ENCODE data around the gene TOB2. TPM values are rescaled to one million over a fixed set of nuclear protein-coding genes. Genes with fewer than 3 reads are reported as not detected.
A peak's percentile ranks its signal among the peaks of the same experiment; 100 is the strongest.
"Not testable (repeated sequence)": the region's sequence is repeated elsewhere in the genome, so short reads cannot be mapped to it uniquely, and the experiment has no call there.

TOB2 gene
- total RNA-seq, 1 donor from 2014 or later = 46.4 TPM

- Mint-ChIP-seq H3K27me3 (ENCODE audit: insufficient read depth) (no peaks in the 10 kb centered on the region), H3K36me3 (ENCODE audit: low read depth) (no peaks in the 10 kb centered on the region), H3K4me1 (ENCODE audit: low read depth) (peaks cover 31% of the 10 kb centered on the region), H3K4me3 (no peak overlapping the region), H3K27ac (no peak overlapping the region), H3K9me3 (no peaks in the 10 kb centered on the region)
- intact Hi-C loops (cut with micrococcal nuclease) = no loop called here
- no peak for DNase-seq (ENCODE audit: low spot score)
These were observed 32.4 kb upstream of the TOB2 start for GRCh38 chr22:41478891-41479521.

GRCh38 chr22:41478473-41478872 is 31.9 kb upstream of the TOB2 start:
- no peak overlapping the region for H3K27ac Mint-ChIP-seq

GRCh38 chr22:41474872-41475451 is 28.4 kb upstream of the TOB2 start:
- intact Hi-C loops (cut with micrococcal nuclease) = no loop called here
- H3K36me3 Mint-ChIP-seq (ENCODE audit: low read depth) = no peaks in the 10 kb centered on the region
- no peak overlapping the region for H3K4me3 Mint-ChIP-seq
- no peak for DNase-seq (ENCODE audit: low spot score)
- H3K4me1 Mint-ChIP-seq (ENCODE audit: low read depth) = peaks cover 19% of the 10 kb centered on the region
- no peaks in the 10 kb centered on the region for H3K9me3 Mint-ChIP-seq
- H3K27ac Mint-ChIP-seq = no peak overlapping the region
- no peaks in the 10 kb centered on the region for H3K27me3 Mint-ChIP-seq (ENCODE audit: insufficient read depth)

More at GRCh38 chr22:41478473-41478872, 31.9 kb upstream of the TOB2 start:
- Mint-ChIP-seq H3K4me1 (ENCODE audit: low read depth) (peaks cover 27% of the 10 kb centered on the region), H3K36me3 (ENCODE audit: low read depth) (no peaks in the 10 kb centered on the region), H3K27me3 (ENCODE audit: insufficient read depth) (no peaks in the 10 kb centered on the region), H3K9me3 (no peaks in the 10 kb centered on the region), H3K4me3 (no peak overlapping the region)
- DNase-seq (ENCODE audit: low spot score) = no peak
- intact Hi-C loops (cut with micrococcal nuclease) = no loop called here

- no peak for DNase-seq (ENCODE audit: low spot score)
- Mint-ChIP-seq H3K27ac (no peak overlapping the region), H3K36me3 (ENCODE audit: low read depth) (peaks cover 15% of the 10 kb centered on the region)
These were observed 25.0 kb upstream of the TOB2 start for GRCh38 chr22:41471568-41471967.

GRCh38 chr22:41470886-41471285 is 24.3 kb upstream of the TOB2 start:
- H3K9me3 Mint-ChIP-seq = no peaks in the 10 kb centered on the region
- H3K27me3 Mint-ChIP-seq (ENCODE audit: insufficient read depth) = no peaks in the 10 kb centered on the region
- H3K4me1 Mint-ChIP-seq (ENCODE audit: low read depth) = peaks cover 22% of the 10 kb centered on the region
- no peak overlapping the region for H3K27ac Mint-ChIP-seq
- peaks cover 20% of the 10 kb centered on the region for H3K36me3 Mint-ChIP-seq (ENCODE audit: low read depth)
- intact Hi-C loops (cut with micrococcal nuclease) = no loop called here
- H3K4me3 Mint-ChIP-seq = peak overlapping the region; percentile 87
- DNase-seq (ENCODE audit: low spot score) = no peak

More at GRCh38 chr22:41471568-41471967, 25.0 kb upstream of the TOB2 start:
- no peaks in the 10 kb centered on the region for H3K9me3 Mint-ChIP-seq
- intact Hi-C loops (cut with micrococcal nuclease) = no loop called here
- no peak overlapping the region for H3K4me3 Mint-ChIP-seq
- H3K27me3 Mint-ChIP-seq (ENCODE audit: insufficient read depth) = no peaks in the 10 kb centered on the region
- H3K4me1 Mint-ChIP-seq (ENCODE audit: low read depth) = peaks cover 22% of the 10 kb centered on the region

GRCh38 chr22:41469218-41469851 is 22.7 kb upstream of the TOB2 start:
- H3K27me3 Mint-ChIP-seq (ENCODE audit: insufficient read depth) = no peaks in the 10 kb centered on the region
- no peaks in the 10 kb centered on the region for H3K9me3 Mint-ChIP-seq
- intact Hi-C loops (cut with micrococcal nuclease) = loop anchor here (1.0 to 2.0 kb wide), 4 partner anchors 121 to 613 kb away; partner anchors contain the start of genes L3MBTL2 and ST13
- peak overlapping the region; percentile 87 for H3K4me3 Mint-ChIP-seq
- H3K27ac Mint-ChIP-seq = peak overlapping the region; percentile 99
- DNase-seq (ENCODE audit: low spot score) = no peak
- H3K4me1 Mint-ChIP-seq (ENCODE audit: low read depth) = peaks cover 22% of the 10 kb centered on the region
- peaks cover 31% of the 10 kb centered on the region for H3K36me3 Mint-ChIP-seq (ENCODE audit: low read depth)

GRCh38 chr22:41468381-41469217 is 22.0 kb upstream of the TOB2 start, which contains the start of the genes ACO2 and PHF5A:
TSS of gene ACO2 (plus strand) at chr22:41469117. CDS start at chr22:41469147, 30 bp downstream.
TSS of gene PHF5A (minus strand) at chr22:41468692. CDS start at chr22:41468653, 39 bp downstream.
- Mint-ChIP-seq H3K9me3 (no peaks in the 10 kb centered on the region), H3K36me3 (ENCODE audit: low read depth) (peaks cover 38% of the 10 kb centered on the region), H3K27me3 (ENCODE audit: insufficient read depth) (no peaks in the 10 kb centered on the region), H3K27ac (peak within 1 kb of the TSS; percentile 99), H3K4me1 (ENCODE audit: low read depth) (peaks cover 22% of the 10 kb centered on the region), H3K4me3 (peak within 1 kb of the TSS; percentile 87)
- intact Hi-C loops (cut with micrococcal nuclease) = loop anchor here (1.0 to 2.0 kb wide), 11 partner anchors 20 to 612 kb away; partner anchors contain the start of genes DESI1, L3MBTL2, POLR3H and RANGAP1
- peak; percentile 98 for DNase-seq (ENCODE audit: low spot score)

GRCh38 chr22:41461901-41462300 is 15.3 kb upstream of the TOB2 start:
- Mint-ChIP-seq H3K4me3 (no peak overlapping the region), H3K9me3 (no peaks in the 10 kb centered on the region), H3K4me1 (ENCODE audit: low read depth) (peaks cover under 1% of the 10 kb centered on the region), H3K36me3 (ENCODE audit: low read depth) (peaks cover 54% of the 10 kb centered on the region), H3K27me3 (ENCODE audit: insufficient read depth) (no peaks in the 10 kb centered on the region), H3K27ac (no peak overlapping the region)
- DNase-seq (ENCODE audit: low spot score) = no peak
- intact Hi-C loops (cut with micrococcal nuclease) = no loop called here

- intact Hi-C loops (cut with micrococcal nuclease); H3K9me3 Mint-ChIP-seq; H3K27me3 Mint-ChIP-seq (ENCODE audit: insufficient read depth); H3K4me3 Mint-ChIP-seq; DNase-seq (ENCODE audit: low spot score); H3K27ac Mint-ChIP-seq; H3K4me1 Mint-ChIP-seq (ENCODE audit: low read depth): not testable (repeated sequence)
- peaks cover 44% of the 10 kb centered on the region for H3K36me3 Mint-ChIP-seq (ENCODE audit: low read depth)
These were observed 13.5 kb upstream of the TOB2 start for GRCh38 chr22:41460071-41460470.

- intact Hi-C loops (cut with micrococcal nuclease) = no loop called here
- H3K27ac Mint-ChIP-seq = no peak overlapping the region
These were observed 12.8 kb upstream of the TOB2 start for GRCh38 chr22:41459431-41459830.

GRCh38 chr22:41458161-41458728 is 11.6 kb upstream of the TOB2 start:
- DNase-seq (ENCODE audit: low spot score) = no peak
- Mint-ChIP-seq H3K36me3 (ENCODE audit: low read depth) (peaks cover 33% of the 10 kb centered on the region), H3K4me1 (ENCODE audit: low read depth) (no peaks in the 10 kb centered on the region), H3K27me3 (ENCODE audit: insufficient read depth) (no peaks in the 10 kb centered on the region), H3K4me3 (no peak overlapping the region), H3K27ac (no peak overlapping the region), H3K9me3 (no peaks in the 10 kb centered on the region)
- intact Hi-C loops (cut with micrococcal nuclease) = no loop called here

More at GRCh38 chr22:41459431-41459830, 12.8 kb upstream of the TOB2 start:
- Mint-ChIP-seq H3K4me3 (no peak overlapping the region), H3K9me3 (no peaks in the 10 kb centered on the region), H3K27me3 (ENCODE audit: insufficient read depth) (no peaks in the 10 kb centered on the region), H3K4me1 (ENCODE audit: low read depth) (no peaks in the 10 kb centered on the region), H3K36me3 (ENCODE audit: low read depth) (peaks cover 39% of the 10 kb centered on the region)
- no peak for DNase-seq (ENCODE audit: low spot score)

- Mint-ChIP-seq H3K4me1 (ENCODE audit: low read depth) (peaks cover 15% of the 10 kb centered on the region), H3K4me3 (peak overlapping the region; percentile 97), H3K27ac (peak overlapping the region; percentile 98), H3K36me3 (ENCODE audit: low read depth) (peaks cover 12% of the 10 kb centered on the region), H3K9me3 (no peaks in the 10 kb centered on the region), H3K27me3 (ENCODE audit: insufficient read depth) (peaks cover 2% of the 10 kb centered on the region)
- intact Hi-C loops (cut with micrococcal nuclease) = loop anchor here (1.0 to 10.0 kb wide), 12 partner anchors 20 to 1926 kb away; partner anchors contain the start of genes ATF4, CENPM, NAGA and PHETA2
- DNase-seq (ENCODE audit: low spot score) = peak; percentile 90
These were observed 1.7 kb upstream of the TOB2 start for GRCh38 chr22:41448189-41448808.

Measured in activated T-helper 1 cell treated with anti-CD3 and anti-CD28 coated beads, Interleukin-12 subunit alpha, Interleukin-12 subunit beta, Interleukin-2, Interleukin-4 antibody, amounts not matched to agents 30 ng/mL and 10 ng/mL and 1 ng/mL, durations not matched to agents 14 hours and 24 hours and 36 hours (primary cell).